HEK293 (cell line): Measurements from ENCODE around the gene ZFP1.
A peak's percentile ranks its signal among the peaks of the same experiment; 100 is the strongest.

ENCODE experiments used
- ELK4 ChIP-seq: IDR thresholded peaks from 2 replicates; pipeline ENCODE4 v1.6.1; 2011; ENCODE audit warnings: mild to moderate bottlenecking, low read depth, low read length, borderline replicate concordance
- GLI2 ChIP-seq: fragments of 450-650 bp; formaldehyde crosslinking; IDR thresholded peaks from 2 replicates; pipeline ENCODE4; 2017; ENCODE audit warnings: missing biosample characterization, missing genetic modification characterization, low read depth, borderline replicate concordance
- GLI4 ChIP-seq: fragments of 450-650 bp; formaldehyde crosslinking; IDR thresholded peaks from 2 replicates; pipeline ENCODE4 v1.5.1; 2016; ENCODE audit warnings: missing biosample characterization, missing genetic modification characterization
- HOXD13 ChIP-seq: sonication (generic); formaldehyde crosslinking; IDR thresholded peaks from 2 replicates; pipeline ENCODE4 v1.8.0; 2022; ENCODE audit warnings: missing genetic modification reagents, borderline replicate concordance
- MZF1 ChIP-seq: fragments of 450-650 bp; formaldehyde crosslinking; IDR thresholded peaks from 2 replicates; pipeline ENCODE4 v1.5.1; 2017; ENCODE audit warnings: missing biosample characterization, missing genetic modification characterization, borderline replicate concordance
- PATZ1 ChIP-seq: fragments of 450-650 bp; formaldehyde crosslinking; IDR thresholded peaks from 2 replicates; pipeline ENCODE4 v1.5.1; 2016; ENCODE audit warnings: missing biosample characterization, missing genetic modification characterization
- PRDM10 ChIP-seq: fragments of 450-650 bp; formaldehyde crosslinking; IDR thresholded peaks from 2 replicates; pipeline ENCODE4 v1.5.1; 2016; ENCODE audit warnings: missing biosample characterization, missing genetic modification characterization
- SCRT1 ChIP-seq: fragments of 450-650 bp; formaldehyde crosslinking; IDR thresholded peaks from 2 replicates; pipeline ENCODE4 v1.5.1; 2016; ENCODE audit warnings: missing biosample characterization, missing genetic modification characterization, borderline replicate concordance
- YY1 ChIP-seq: fragments of 450-650 bp; formaldehyde crosslinking; IDR thresholded peaks from 2 replicates; pipeline ENCODE4 v1.5.1; 2018; ENCODE audit warnings: missing biosample characterization, missing genetic modification characterization
- ZBTB10 ChIP-seq: fragments of 450-650 bp; formaldehyde crosslinking; IDR thresholded peaks from 2 replicates; pipeline ENCODE4 v1.5.1; 2016; ENCODE audit warnings: missing biosample characterization, missing genetic modification characterization
- ZBTB48 ChIP-seq: fragments of 450-650 bp; formaldehyde crosslinking; IDR thresholded peaks from 2 replicates; pipeline ENCODE4 v1.5.1; 2016; ENCODE audit warnings: missing biosample characterization, missing genetic modification characterization
- ZBTB6 ChIP-seq: fragments of 450-650 bp; formaldehyde crosslinking; IDR thresholded peaks from 2 replicates; pipeline ENCODE4 v1.5.1; 2017; ENCODE audit warnings: missing biosample characterization, missing genetic modification characterization
- ZFP69B ChIP-seq: fragments of 450-650 bp; formaldehyde crosslinking; IDR thresholded peaks from 2 replicates; pipeline ENCODE4 v1.5.1; 2016; ENCODE audit warnings: missing biosample characterization, missing genetic modification characterization
- ZNF157 ChIP-seq: fragments of 450-650 bp; formaldehyde crosslinking; IDR thresholded peaks from 2 replicates; pipeline ENCODE4 v1.5.1; 2016; ENCODE audit warnings: missing biosample characterization, missing genetic modification characterization
- ZNF239 ChIP-seq: fragments of 450-650 bp; formaldehyde crosslinking; IDR thresholded peaks from 2 replicates; pipeline ENCODE4 v1.5.1; 2016; ENCODE audit warnings: missing biosample characterization, missing genetic modification characterization
- ZNF311 ChIP-seq: fragments of 450-650 bp; formaldehyde crosslinking; IDR thresholded peaks from 2 replicates; pipeline ENCODE4 v1.5.1; 2017; ENCODE audit warnings: missing biosample characterization, missing genetic modification characterization, borderline replicate concordance
- ZNF335 ChIP-seq: fragments of 450-650 bp; formaldehyde crosslinking; conservative IDR thresholded peaks from 2 replicates; pipeline ENCODE4 v1.5.1; 2016; ENCODE audit warnings: missing biosample characterization, missing genetic modification characterization
- ZNF366 ChIP-seq: fragments of 450-650 bp; formaldehyde crosslinking; conservative IDR thresholded peaks from 2 replicates; pipeline ENCODE4 v1.5.1; 2016; ENCODE audit warnings: missing biosample characterization, missing genetic modification characterization
- ZNF416 ChIP-seq: fragments of 450-650 bp; formaldehyde crosslinking; IDR thresholded peaks from 2 replicates; pipeline ENCODE4 v1.5.1; 2016; ENCODE audit warnings: missing biosample characterization, missing genetic modification characterization
- ZNF544 ChIP-seq: fragments of 450-650 bp; formaldehyde crosslinking; IDR thresholded peaks from 2 replicates; pipeline ENCODE4 v1.5.0; 2017; ENCODE audit warnings: missing biosample characterization, missing genetic modification characterization
- ZNF549 ChIP-seq: fragments of 450-650 bp; IDR thresholded peaks from 2 replicates; pipeline ENCODE4 v1.5.1; 2018; ENCODE audit warnings: missing biosample characterization, missing genetic modification characterization, mild to moderate bottlenecking, inconsistent platforms, moderate library complexity
- ZNF555 ChIP-seq: fragments of 450-650 bp; formaldehyde crosslinking; conservative IDR thresholded peaks from 2 replicates; pipeline ENCODE4 v1.5.1; 2017; ENCODE audit warnings: missing biosample characterization, mild to moderate bottlenecking, missing genetic modification characterization, inconsistent platforms
- ZNF580 ChIP-seq: fragments of 450-650 bp; formaldehyde crosslinking; IDR thresholded peaks from 2 replicates; pipeline ENCODE4 v1.5.1; 2016; ENCODE audit warnings: missing biosample characterization, missing genetic modification characterization
- ZNF610 ChIP-seq: fragments of 450-650 bp; formaldehyde crosslinking; IDR thresholded peaks from 2 replicates; pipeline ENCODE4 v1.5.1; 2016; ENCODE audit warnings: missing biosample characterization, missing genetic modification characterization, borderline replicate concordance
- ZNF645 ChIP-seq: fragments of 450-650 bp; formaldehyde crosslinking; IDR thresholded peaks from 2 replicates; pipeline ENCODE4; 2016; ENCODE audit warnings: missing biosample characterization, missing genetic modification characterization
- ZNF791 ChIP-seq: fragments of 450-650 bp; formaldehyde crosslinking; IDR thresholded peaks from 2 replicates; pipeline ENCODE4 v1.5.1; 2016; ENCODE audit warnings: missing biosample characterization, missing genetic modification characterization
- ZXDB ChIP-seq: fragments of 450-650 bp; formaldehyde crosslinking; IDR thresholded peaks from 2 replicates; pipeline ENCODE4 v1.5.1; 2016; ENCODE audit warnings: missing biosample characterization, missing genetic modification characterization

ZFP1 gene

GRCh38 chr16:75148311-75149195 lies at the start of gene ZFP1 (continued):
- peak; percentile 62 for TF ChIP-seq ZBTB10 (tag by site-specific recombination)
- no peak for TF ChIP-seq ZNF645 (tag by site-specific recombination)
- no peak for TF ChIP-seq MZF1 (tag by site-specific recombination)
- no peak for TF ChIP-seq SCRT1 (tag by site-specific recombination)
- no peak for TF ChIP-seq ZNF311 (tag by site-specific recombination)
- TF ChIP-seq ELK4 = no peak
- TF ChIP-seq ZBTB6 (tag by site-specific recombination) = no peak; the same call in 1 of the 2 replicates
- TF ChIP-seq ZNF580 = peak; percentile 62; the same call in 1 of the 2 replicates
- peak; percentile 71; the same call in 1 of the 2 replicates for TF ChIP-seq ZNF610 (tag by site-specific recombination)
- TF ChIP-seq ZNF555 (tag by site-specific recombination) = no peak
- TF ChIP-seq ZXDB (tag by site-specific recombination) = peak; percentile 97
- no peak for TF ChIP-seq ZNF366
- peak; percentile 63 for TF ChIP-seq PRDM10 (tag by site-specific recombination)
- TF ChIP-seq YY1 (tag by site-specific recombination) = no peak
- TF ChIP-seq PATZ1 (tag by site-specific recombination) = peak; percentile 95
- no peak for TF ChIP-seq ZNF544
- no peak for TF ChIP-seq ZNF549
- no peak for TF ChIP-seq ZFP69B (tag by site-specific recombination)
- TF ChIP-seq ZNF416 (tag by site-specific recombination) = no peak
- no peak for TF ChIP-seq HOXD13 (CRISPR knock-in tag)
- no peak for TF ChIP-seq GLI4 (tag by site-specific recombination)
- no peak for TF ChIP-seq ZNF239 (tag by site-specific recombination)
- TF ChIP-seq ZNF791 (tag by site-specific recombination) = no peak
- TF ChIP-seq GLI2 (tag by site-specific recombination) = no peak
- peak; percentile 100 for TF ChIP-seq ZBTB48 (tag by site-specific recombination)
- no peak for TF ChIP-seq ZNF157 (tag by site-specific recombination)
- TF ChIP-seq ZNF335 (tag by site-specific recombination) = peak; percentile 90
